ENCODE data around the gene CNN1. TPM values are rescaled to one million over a fixed set of nuclear protein-coding genes. Genes with fewer than 3 reads are reported as not detected.

The CNN1 gene
- total RNA-seq, 2 donors from 2014 or later, result not detected

GRCh38 chr19:11513946-11514345 lies 24.7 kb upstream of the CNN1 start:
- Mint-ChIP-seq H3K27ac (no peak overlapping the region), H3K9me3 (no peaks in the 10 kb centered on the region), H3K36me3 (peaks cover 0 to 7% of the 10 kb centered on the region in 2 donors)
- DNase-seq (ENCODE audit: low spot score in 2 of 2) (no peak), ATAC-seq (no peak)

- no peak for DNase-seq (ENCODE audit: low spot score in 2 of 2)
- Mint-ChIP-seq H3K36me3 (peaks cover 0 to 9% of the 10 kb centered on the region in 2 donors), H3K27ac (no peak overlapping the region), H3K9me3 (no peaks in the 10 kb centered on the region)
- ATAC-seq, result peak in 1 of 2 donors; percentile 59
Observed at GRCh38 chr19:11519138-11519537, 19.5 kb upstream of the CNN1 start.

DNA sequence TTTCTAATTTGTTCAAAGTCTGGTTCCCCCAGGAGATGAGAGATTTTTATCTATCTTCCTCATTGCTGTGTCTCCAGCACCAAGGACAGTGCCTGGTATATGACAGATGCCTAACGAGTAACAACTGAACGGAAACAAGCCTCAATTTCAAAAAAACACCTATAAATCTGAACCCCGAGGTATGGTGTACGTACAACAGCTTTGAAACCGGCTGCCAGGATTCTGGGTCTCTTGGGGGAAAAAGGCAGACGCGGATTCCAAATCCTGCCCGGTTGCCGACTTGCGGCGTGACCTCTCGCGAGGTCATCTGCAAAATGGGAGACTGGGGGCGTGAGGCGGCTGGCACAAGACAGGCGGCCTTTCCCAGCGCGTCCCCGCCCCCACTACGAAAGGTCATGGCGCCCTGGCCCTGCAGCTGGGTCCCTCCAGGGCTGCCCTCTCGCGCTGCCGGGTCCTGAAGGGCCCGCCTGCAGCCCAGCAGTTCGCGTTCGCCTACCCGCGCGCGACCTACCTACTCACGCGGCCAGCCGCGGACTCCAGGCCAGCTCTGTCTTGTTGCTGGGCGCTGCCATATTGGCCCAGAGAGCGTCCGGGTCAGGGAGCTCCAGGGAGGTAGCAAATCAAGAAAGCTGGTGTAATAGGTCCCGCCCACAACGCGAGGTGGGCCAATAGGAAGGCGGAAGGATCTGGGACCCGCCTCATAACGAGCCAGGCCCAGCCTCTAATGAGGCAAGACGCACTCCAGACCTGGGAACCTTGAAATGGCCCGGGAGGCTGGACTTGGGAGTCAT lies 9.9 kb upstream of the CNN1 start, which contains the start of gene ECSIT:
TSS of gene ECSIT (minus strand) at position 584 of the 791 bp plus-strand sequence. CDS start 9,964 bp downstream, outside the sequence.
- DNase-seq (ENCODE audit: low spot score in 2 of 2), result peak; percentile 90 to 95
- peak within 1 kb of the TSS; percentile 93 to 96 for H3K27ac Mint-ChIP-seq
- ATAC-seq, result peak; percentile 97 to 98
- H3K36me3 Mint-ChIP-seq, result peaks cover 0 to 5% of the 10 kb centered on the region in 2 donors
- no peaks in the 10 kb centered on the region for H3K9me3 Mint-ChIP-seq

- ATAC-seq, result peak; percentile 1 to 4
- peaks cover 0 to 5% of the 10 kb centered on the region in 2 donors for H3K36me3 Mint-ChIP-seq
- peak in 1 of 2 donors; percentile 48 for DNase-seq (ENCODE audit: low spot score in 2 of 2)
- no peaks in the 10 kb centered on the region for H3K9me3 Mint-ChIP-seq
- no peak overlapping the region for H3K27ac Mint-ChIP-seq
Observed at GRCh38 chr19:11530432-11530831, 8.2 kb upstream of the CNN1 start.

DNA sequence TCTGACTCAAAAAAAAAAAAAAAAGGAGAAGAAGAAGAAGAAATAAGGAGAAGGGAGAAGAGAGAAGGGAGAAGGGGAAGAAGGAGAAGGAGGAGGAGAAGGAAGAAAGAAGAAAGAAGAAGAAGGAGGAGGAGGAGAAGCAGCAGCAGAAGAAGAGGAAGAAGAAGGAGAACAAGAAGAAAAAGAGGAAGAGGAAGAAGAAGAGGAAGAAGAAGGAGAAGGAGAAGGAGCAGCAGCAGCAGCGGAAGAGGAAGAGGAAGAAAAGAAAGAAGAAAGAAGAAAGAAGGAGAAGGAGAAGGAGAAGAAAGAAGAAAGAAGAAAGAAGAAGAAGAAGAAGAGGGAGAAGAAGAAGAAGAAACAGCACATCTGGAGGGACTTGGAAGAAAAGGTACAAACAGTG lies 4.1 kb upstream of the CNN1 start:
- Mint-ChIP-seq H3K27ac (no peak overlapping the region), H3K9me3 (no peaks in the 10 kb centered on the region), H3K36me3 (no peaks in the 10 kb centered on the region)
- no peak for DNase-seq (ENCODE audit: low spot score in 2 of 2)
- ATAC-seq, result no peak

GRCh38 chr19:11534948-11535347 lies 3.7 kb upstream of the CNN1 start:
- no peak for ATAC-seq
- no peak for DNase-seq (ENCODE audit: low spot score in 2 of 2)
- Mint-ChIP-seq H3K27ac (peak overlapping the region in 1 of 2 donors; percentile 48), H3K9me3 (no peaks in the 10 kb centered on the region), H3K36me3 (no peaks in the 10 kb centered on the region)

DNA sequence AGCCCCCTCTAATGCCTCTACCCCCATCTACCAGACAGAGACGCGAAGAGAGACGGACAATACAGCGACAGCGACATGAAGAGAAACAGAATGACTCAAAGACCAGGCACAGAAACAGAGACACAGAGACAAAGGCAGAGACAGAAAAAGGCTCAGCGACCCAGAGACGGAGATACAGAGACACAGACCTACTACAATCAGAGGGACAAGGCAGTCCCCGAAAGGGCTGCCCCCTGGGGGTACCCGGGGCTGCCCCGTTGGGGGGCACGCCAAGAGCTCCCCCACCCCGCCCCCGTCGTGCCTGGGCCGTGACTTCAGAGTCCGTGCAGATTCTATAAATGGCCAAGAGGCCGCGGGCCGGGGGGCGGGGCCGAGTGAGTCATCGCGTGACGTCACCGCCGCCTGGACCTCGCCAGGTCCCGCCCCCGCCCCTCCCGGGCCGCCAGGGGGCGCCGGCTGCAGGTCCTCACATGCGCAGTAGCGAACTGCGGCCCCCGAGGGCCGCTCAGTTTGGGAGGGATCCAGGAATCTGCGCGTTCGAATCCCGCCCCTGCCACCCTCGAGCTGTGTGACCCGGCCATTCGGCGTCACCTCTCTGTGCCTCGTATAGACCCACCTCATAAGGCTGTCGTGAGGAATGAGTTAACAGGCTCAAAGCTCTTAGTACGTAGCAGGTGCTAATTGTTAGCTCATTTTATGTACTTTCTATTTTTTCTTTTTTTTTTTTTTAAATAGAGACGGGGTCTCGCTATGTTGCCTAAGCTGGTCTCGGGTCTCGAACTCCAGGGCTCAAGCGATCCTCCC lies 2.7 kb upstream of the CNN1 start:
- no peaks in the 10 kb centered on the region for H3K9me3 Mint-ChIP-seq
- DNase-seq (ENCODE audit: low spot score in 2 of 2) (peak; percentile 90 to 93), ATAC-seq (peak; percentile 76 to 87)
- H3K36me3 Mint-ChIP-seq, result no peaks in the 10 kb centered on the region
- H3K27ac Mint-ChIP-seq, result peak overlapping the region; percentile 7 to 48

DNA sequence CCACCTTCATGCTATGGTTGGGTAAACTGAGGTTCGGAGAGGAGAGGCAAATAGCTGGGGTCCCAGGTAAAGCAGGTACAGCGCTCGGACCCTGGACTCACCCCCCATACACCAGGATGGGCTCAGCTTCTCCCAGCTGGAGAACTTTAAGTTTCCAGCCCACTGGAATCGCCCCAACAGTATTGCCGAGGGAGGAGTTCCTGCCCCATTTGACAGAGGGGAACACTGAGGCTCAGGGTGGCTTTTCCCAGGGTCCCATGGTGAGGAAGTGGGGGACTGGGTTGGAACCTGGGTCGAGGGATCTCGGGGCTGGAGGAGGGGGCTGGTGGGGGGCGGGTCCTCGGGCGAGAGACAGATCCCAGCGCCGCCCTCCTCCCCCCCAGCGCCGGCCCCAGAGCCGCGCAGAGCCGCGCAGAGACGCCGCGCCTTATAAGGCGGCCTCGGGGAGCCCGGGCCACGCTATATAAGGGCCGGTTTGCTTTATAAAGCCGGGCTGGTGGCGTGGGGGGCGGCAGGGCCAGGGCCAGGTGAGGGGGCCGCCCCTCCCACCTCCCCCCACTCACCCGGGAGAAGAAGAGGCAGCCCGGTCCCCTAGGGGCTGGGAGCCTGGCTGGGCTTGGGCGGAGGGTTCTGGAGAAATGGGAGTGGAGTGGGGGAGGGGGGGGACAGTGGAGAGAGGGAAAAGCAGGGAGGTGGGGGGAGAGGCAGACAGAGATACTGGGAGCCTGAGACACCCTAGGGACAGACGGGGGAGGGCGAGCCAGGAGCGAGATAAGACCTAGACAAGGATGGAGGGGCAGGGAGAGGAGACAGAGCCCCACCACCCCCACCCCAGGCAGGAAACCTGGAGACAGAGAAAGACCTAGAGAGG lies 1.1 kb downstream of the CNN1 start:
- H3K36me3 Mint-ChIP-seq, result no peaks in the 10 kb centered on the region
- no peaks in the 10 kb centered on the region for H3K9me3 Mint-ChIP-seq
- H3K27ac Mint-ChIP-seq, result no peak overlapping the region
- DNase-seq (ENCODE audit: low spot score in 2 of 2), result no peak
- no peak for ATAC-seq

- ATAC-seq (no peak), DNase-seq (ENCODE audit: low spot score in 2 of 2) (no peak)
- Mint-ChIP-seq H3K9me3 (no peaks in the 10 kb centered on the region), H3K36me3 (no peaks in the 10 kb centered on the region), H3K27ac (no peak overlapping the region)
Observed at GRCh38 chr19:11540645-11541044, 2.0 kb downstream of the CNN1 start.

GRCh38 chr19:11541238-11541637 lies 2.6 kb downstream of the CNN1 start:
- ATAC-seq, result no peak
- Mint-ChIP-seq H3K27ac (no peak overlapping the region), H3K36me3 (no peaks in the 10 kb centered on the region), H3K9me3 (no peaks in the 10 kb centered on the region)
- no peak for DNase-seq (ENCODE audit: low spot score in 2 of 2)

- no peak overlapping the region for H3K27ac Mint-ChIP-seq
- no peaks in the 10 kb centered on the region for H3K36me3 Mint-ChIP-seq
- DNase-seq (ENCODE audit: low spot score in 2 of 2) (no peak), ATAC-seq (no peak)
- H3K9me3 Mint-ChIP-seq, result no peaks in the 10 kb centered on the region
Observed at GRCh38 chr19:11547929-11548700, 9.5 kb downstream of the CNN1 start.

GRCh38 chr19:11549386-11549953 lies 10.8 kb downstream of the CNN1 start:
- DNase-seq (ENCODE audit: low spot score in 2 of 2) (no peak), ATAC-seq (no peak)
- H3K36me3 Mint-ChIP-seq, result no peaks in the 10 kb centered on the region
- H3K27ac Mint-ChIP-seq, result no peak overlapping the region
- no peaks in the 10 kb centered on the region for H3K9me3 Mint-ChIP-seq

- ATAC-seq (no peak), DNase-seq (ENCODE audit: low spot score in 2 of 2) (no peak)
- Mint-ChIP-seq H3K36me3 (peaks cover 0 to 2% of the 10 kb centered on the region in 2 donors), H3K27ac (no peak overlapping the region), H3K9me3 (no peaks in the 10 kb centered on the region)
Observed at GRCh38 chr19:11550265-11550664, 11.6 kb downstream of the CNN1 start.

DNA sequence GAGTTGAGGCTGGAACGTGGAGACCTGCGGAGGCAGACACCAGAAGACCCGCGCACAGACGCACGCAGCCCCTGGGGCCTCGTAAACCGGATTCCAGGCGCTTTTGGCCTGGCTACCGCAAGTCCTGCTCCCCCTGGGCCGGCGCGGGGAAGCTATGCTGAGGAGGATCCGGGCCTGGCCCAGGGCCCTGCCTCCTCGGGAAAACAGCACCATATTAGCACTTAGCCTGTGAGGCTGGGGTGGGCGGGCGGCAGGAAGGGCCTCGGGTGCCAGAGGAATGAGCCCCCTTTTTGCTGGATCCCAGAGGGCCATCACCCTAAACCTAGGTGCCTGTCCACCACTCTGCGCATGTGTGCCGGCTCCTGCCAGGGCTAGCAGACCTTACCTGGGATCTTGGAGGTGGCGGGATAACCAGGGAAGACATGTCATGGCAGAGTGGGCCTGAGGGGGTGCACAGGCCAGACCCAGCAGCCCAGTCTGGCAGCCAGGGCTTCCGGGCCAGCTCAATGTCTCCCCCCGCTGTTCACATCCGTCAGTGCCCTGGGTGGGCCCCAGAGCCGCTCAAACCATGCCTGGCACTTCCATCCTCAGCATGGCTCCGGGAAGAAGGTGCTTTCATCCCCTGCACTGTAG lies 13.1 kb downstream of the CNN1 start:
- Mint-ChIP-seq H3K36me3 (peaks cover 0 to 8% of the 10 kb centered on the region in 2 donors), H3K27ac (no peak overlapping the region), H3K9me3 (no peaks in the 10 kb centered on the region)
- ATAC-seq, result peak in 1 of 2 donors; percentile 42
- DNase-seq (ENCODE audit: low spot score in 2 of 2), result no peak

GRCh38 chr19:11552666-11553372 lies 14.2 kb downstream of the CNN1 start:
- no peak overlapping the region for H3K27ac Mint-ChIP-seq
- DNase-seq (ENCODE audit: low spot score in 2 of 2), result no peak
- H3K36me3 Mint-ChIP-seq, result peaks cover 2 to 13% of the 10 kb centered on the region in 2 donors
- no peaks in the 10 kb centered on the region for H3K9me3 Mint-ChIP-seq
- no peak for ATAC-seq

Data from activated naive CD4-positive, alpha-beta T cell treated with anti-CD3 and anti-CD28 coated beads, Interleukin-2, amount 50 U/mL, for 72 hours (primary cell).